Parathyroid adenoma (tissue), 2 donors: ENCODE results near the gene LGALS13.

Experiments used
- H2AFZ ChIP-seq: fragments of 300-600 bp; sonication (generic); one replicate; pipeline ENCODE4 v1.7.0; 2017; ENCODE audit warnings: antibody characterized with exemption, mild to moderate bottlenecking
- H3K27ac ChIP-seq: fragments of 300-600 bp; sonication (generic); one replicate; pipeline ENCODE4 v1.7.0; 2017
- H3K27me3 ChIP-seq: fragments of 300-600 bp; sonication (generic); one replicate; pipeline ENCODE4 v1.7.0; 2017; ENCODE audit warnings: low read length; ENCODE audit not compliant: control insufficient read depth, insufficient read depth
- H3K36me3 ChIP-seq: fragments of 300-600 bp; sonication (generic); one replicate; pipeline ENCODE4 v1.7.0; 2017; ENCODE audit warnings: low read length; ENCODE audit not compliant: control insufficient read depth, insufficient read depth
- H3K4me1 ChIP-seq: fragments of 300-600 bp; sonication (generic); one replicate; pipeline ENCODE4 v1.7.0; 2017; ENCODE audit warnings: control low read depth
- H3K4me2 ChIP-seq: fragments of 300-600 bp; sonication (generic); one replicate; pipeline ENCODE4 v1.7.0; 2017; ENCODE audit warnings: low read length
- H3K4me3 ChIP-seq: fragments of 300-600 bp; sonication (generic); one replicate; pipeline ENCODE4 v1.7.0; 2017; ENCODE audit warnings: low read depth, low read length
- H3K79me2 ChIP-seq: fragments of 300-600 bp; sonication (generic); one replicate; pipeline ENCODE4 v1.7.0; 2017; ENCODE audit warnings: control low read depth
- H3K9ac ChIP-seq: fragments of 300-600 bp; sonication (generic); one replicate; pipeline ENCODE4 v1.7.0; 2017; ENCODE audit warnings: mild to moderate bottlenecking
- H3K9me3 ChIP-seq: fragments of 300-600 bp; sonication (generic); one replicate; pipeline ENCODE4 v1.7.0; 2017; ENCODE audit warnings: low read length; ENCODE audit not compliant: control insufficient read depth
- TF ChIP-seq, protein P1 (sequence below): fragments of 300-600 bp; sonication (generic); IDR thresholded peaks from one replicate; pipeline ENCODE4 v1.7.0; 2017; ENCODE audit warnings: antibody characterized with exemption, mild to moderate bottlenecking
- donor health status: primary hyperparathyroidism.

The LGALS13 gene

GRCh38 chr19:39582442-39582841, 19.9 kb upstream of the LGALS13 start:
- TF ChIP-seq, protein P1, sequence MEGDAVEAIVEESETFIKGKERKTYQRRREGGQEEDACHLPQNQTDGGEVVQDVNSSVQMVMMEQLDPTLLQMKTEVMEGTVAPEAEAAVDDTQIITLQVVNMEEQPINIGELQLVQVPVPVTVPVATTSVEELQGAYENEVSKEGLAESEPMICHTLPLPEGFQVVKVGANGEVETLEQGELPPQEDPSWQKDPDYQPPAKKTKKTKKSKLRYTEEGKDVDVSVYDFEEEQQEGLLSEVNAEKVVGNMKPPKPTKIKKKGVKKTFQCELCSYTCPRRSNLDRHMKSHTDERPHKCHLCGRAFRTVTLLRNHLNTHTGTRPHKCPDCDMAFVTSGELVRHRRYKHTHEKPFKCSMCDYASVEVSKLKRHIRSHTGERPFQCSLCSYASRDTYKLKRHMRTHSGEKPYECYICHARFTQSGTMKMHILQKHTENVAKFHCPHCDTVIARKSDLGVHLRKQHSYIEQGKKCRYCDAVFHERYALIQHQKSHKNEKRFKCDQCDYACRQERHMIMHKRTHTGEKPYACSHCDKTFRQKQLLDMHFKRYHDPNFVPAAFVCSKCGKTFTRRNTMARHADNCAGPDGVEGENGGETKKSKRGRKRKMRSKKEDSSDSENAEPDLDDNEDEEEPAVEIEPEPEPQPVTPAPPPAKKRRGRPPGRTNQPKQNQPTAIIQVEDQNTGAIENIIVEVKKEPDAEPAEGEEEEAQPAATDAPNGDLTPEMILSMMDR, result no peak
- Histone ChIP-seq H3K36me3 (no peaks in the 10 kb centered on the region), H2AFZ (no peak overlapping the region), H3K4me1 (no peaks in the 10 kb centered on the region), H3K79me2 (no peaks in the 10 kb centered on the region), H3K4me3 (no peak overlapping the region), H3K9me3 (no peaks in the 10 kb centered on the region), H3K27ac (no peak overlapping the region), H3K27me3 (no peaks in the 10 kb centered on the region), H3K9ac (no peak overlapping the region), H3K4me2 (no peak overlapping the region)

DNA sequence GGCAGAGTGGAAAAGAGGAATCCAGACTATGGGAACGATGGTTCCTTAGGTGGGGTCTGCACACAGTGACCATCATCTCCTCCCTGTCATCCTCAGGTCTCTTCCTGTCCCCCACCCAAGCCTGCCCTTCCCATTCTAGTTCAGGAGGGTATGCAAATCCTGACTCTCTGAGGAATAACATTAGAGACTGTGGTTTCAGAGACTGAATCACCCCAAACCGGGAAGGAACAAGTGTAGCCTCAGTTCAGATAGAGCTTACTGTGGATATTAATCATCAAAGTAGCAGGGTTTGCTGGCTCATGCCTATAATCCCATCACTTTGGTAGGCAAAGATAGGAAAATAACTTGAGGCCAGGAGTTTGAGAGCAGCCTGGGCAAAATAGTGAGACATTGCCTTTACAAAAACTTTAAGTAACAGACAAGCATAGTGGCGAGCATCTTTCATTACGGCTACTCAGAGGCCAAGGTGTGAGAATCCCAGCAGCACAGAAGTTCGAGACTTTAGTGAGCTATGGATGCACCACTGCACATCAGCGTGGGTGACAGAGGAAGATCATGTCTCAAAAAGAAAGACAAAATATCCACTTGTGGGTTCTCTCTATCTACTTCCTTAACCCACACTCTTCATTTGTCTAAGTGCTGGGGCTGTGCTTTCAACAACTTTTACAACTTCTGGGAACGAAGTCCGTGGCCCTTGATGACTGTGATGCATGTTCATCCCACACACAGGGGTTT, 19.3 kb upstream of the LGALS13 start:
- Histone ChIP-seq H3K27ac (no peak overlapping the region), H3K4me2 (no peak overlapping the region), H3K36me3 (no peaks in the 10 kb centered on the region), H3K4me3 (no peak overlapping the region), H3K4me1 (no peaks in the 10 kb centered on the region), H3K79me2 (no peaks in the 10 kb centered on the region), H3K9ac (no peak overlapping the region), H3K27me3 (no peaks in the 10 kb centered on the region), H3K9me3 (no peaks in the 10 kb centered on the region), H2AFZ (no peak overlapping the region)
- TF ChIP-seq, protein P1, result no peak

- Histone ChIP-seq H3K9me3 (no peaks in the 10 kb centered on the region), H3K79me2 (no peaks in the 10 kb centered on the region), H3K27ac (no peak overlapping the region), H2AFZ (no peak overlapping the region), H3K27me3 (no peaks in the 10 kb centered on the region), H3K4me2 (no peak overlapping the region), H3K36me3 (no peaks in the 10 kb centered on the region), H3K9ac (no peak overlapping the region), H3K4me1 (no peaks in the 10 kb centered on the region), H3K4me3 (no peak overlapping the region)
- TF ChIP-seq, protein P1, result no peak
Measured at GRCh38 chr19:39587496-39587895, 14.8 kb upstream of the LGALS13 start.

DNA sequence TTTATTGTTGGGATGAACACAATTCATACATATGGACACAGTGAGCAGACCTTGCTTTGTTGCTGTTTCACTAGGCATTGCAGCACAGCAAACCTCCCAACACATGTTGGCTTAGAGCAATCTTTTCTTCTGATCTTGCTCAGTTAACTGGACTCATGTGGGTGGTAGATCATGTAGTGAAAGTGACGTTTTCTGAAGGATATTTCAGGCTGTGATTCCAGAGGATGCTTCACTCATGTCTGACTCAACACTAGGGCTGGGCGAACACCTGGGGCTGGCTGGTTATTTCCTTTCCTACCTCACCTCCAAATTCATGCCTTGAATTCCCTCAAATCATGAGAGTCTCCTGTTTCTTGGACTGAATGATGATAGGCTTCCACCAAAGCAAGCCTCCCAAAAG, 14.3 kb upstream of the LGALS13 start:
- Histone ChIP-seq H2AFZ (no peak overlapping the region), H3K4me2 (no peak overlapping the region), H3K27me3 (no peaks in the 10 kb centered on the region), H3K9ac (no peak overlapping the region), H3K9me3 (no peaks in the 10 kb centered on the region), H3K4me1 (no peaks in the 10 kb centered on the region), H3K27ac (no peak overlapping the region), H3K36me3 (no peaks in the 10 kb centered on the region), H3K4me3 (no peak overlapping the region), H3K79me2 (no peaks in the 10 kb centered on the region)
- TF ChIP-seq, protein P1, result no peak

- no peaks in the 10 kb centered on the region for H3K36me3 ChIP-seq
- H3K27me3 ChIP-seq, result no peaks in the 10 kb centered on the region
- H3K27ac ChIP-seq, result no peak overlapping the region
- H3K4me1 ChIP-seq, result no peaks in the 10 kb centered on the region
- H3K4me2 ChIP-seq, result no peak overlapping the region
- H3K9me3 ChIP-seq, result no peaks in the 10 kb centered on the region
- H3K4me3 ChIP-seq, result no peak overlapping the region
- H3K79me2 ChIP-seq, result no peaks in the 10 kb centered on the region
- TF ChIP-seq, protein P1, result no peak
- H2AFZ ChIP-seq, result no peak overlapping the region
- H3K9ac ChIP-seq, result no peak overlapping the region
Measured at GRCh38 chr19:39590265-39590664, 12.1 kb upstream of the LGALS13 start.
